PC-9 (cell line): ENCODE results near the gene SERPINC1.

Experiments
- CTCF ChIP-seq: fragments of 200-600 bp; sonication (generic); conservative IDR thresholded peaks from 2 replicates; pipeline ENCODE4 v1.6.1; 2017; ENCODE audit warnings: mixed run types, antibody characterized with exemption, mild to moderate bottlenecking, moderate library complexity
- EZH2 ChIP-seq: fragments of 200-600 bp; sonication (generic); IDR thresholded peaks from 2 replicates; pipeline ENCODE4 v1.8.0; 2017; ENCODE audit warnings: antibody characterized with exemption, low read depth

GRCh38 chr1:173888749-173889148 lies 28.4 kb downstream of the SERPINC1 start:
- TF ChIP-seq CTCF (no peak), EZH2 (no peak)
